ENCODE results near the gene MED1. TPM values are rescaled to one million over a fixed set of nuclear protein-coding genes. Genes with fewer than 3 reads are reported as not detected.

MED1 gene
- polyA plus RNA-seq, 3 donors, result 5.0 to 9.1 (median 7.6) TPM

- Histone ChIP-seq H3K27me3 (ENCODE audit: control insufficient read depth in 2 of 2, insufficient read depth in 2 of 2, low read length in 2 of 2) (no peaks in the 10 kb centered on the region), H3K4me2 (replicated peaks; ENCODE audit: extremely low read depth, low read length, poor library complexity, severe bottlenecking) (peak overlapping the region; percentile 97), H3K9ac (ENCODE audit: insufficient read depth, low read length, poor library complexity, severe bottlenecking) (peak overlapping the region; percentile 87), H2AFZ (ENCODE audit: insufficient read depth, low read depth, low read length, poor library complexity, severe bottlenecking) (peak overlapping the region; percentile 89), H4K20me1 (ENCODE audit: insufficient read depth, low read length) (peaks cover 24% of the 10 kb centered on the region), H3K79me2 (ENCODE audit: insufficient read depth, low read length) (peaks cover 42% of the 10 kb centered on the region), H3K4me1 (ENCODE audit: control insufficient read depth in 1 of 2, insufficient read depth in 2 of 2, low read length in 2 of 2) (peaks cover 15 to 16% of the 10 kb centered on the region in 2 donors), H3K4me3 (replicated peaks in 1 of 3; ENCODE audit: low read depth in 2 of 3, low read length in 3 of 3) (peak overlapping the region; percentile 90 to 95 (median 95)), H3K9me3 (replicated peaks in 1 of 2; ENCODE audit: control insufficient read depth in 1 of 2, insufficient read depth in 1 of 2, low read length in 2 of 2) (no peaks in the 10 kb centered on the region), H3K36me3 (replicated peaks in 1 of 2; ENCODE audit: control insufficient read depth in 1 of 2, insufficient read depth in 2 of 2, low read length in 2 of 2) (peaks cover 13 to 26% of the 10 kb centered on the region in 2 donors), H3K27ac (ENCODE audit: low read depth in 1 of 2, low read length in 2 of 2) (peak overlapping the region; percentile 65 to 77)
- no peaks in the 10 kb centered on the region for H3K9me3 Mint-ChIP-seq
- peaks cover 30% of the 10 kb centered on the region for H3K4me1 Mint-ChIP-seq
- peaks cover 9 to 22% of the 10 kb centered on the region in 2 donors for H3K36me3 Mint-ChIP-seq
- H3K4me3 Mint-ChIP-seq, result peak overlapping the region; percentile 99
- DNase-seq, result peak; percentile 77 to 89 (median 87)
- peaks cover 0 to 3% (median 0%) of the 10 kb centered on the region in 3 donors for H3K27me3 Mint-ChIP-seq (ENCODE audit: low read depth in 3 of 3)
- WGBS (ENCODE audit: insufficient coverage), result 1% methylated on average over 35 of the region's 53 CpGs
- H3K27ac Mint-ChIP-seq, result peak overlapping the region; percentile 90 to 96 (median 95)
- no peak for TF ChIP-seq CTCF (IDR thresholded peaks at IDR 0.05)
- intact Hi-C loops (cut with micrococcal nuclease), result loop anchor here in 1 of 2 donors (1.0 to 5.0 kb wide), 2 partner anchors 37 to 130 kb away; no protein-coding TSS in a partner anchor
Observed at GRCh38 chr17:39402244-39402889, 48.7 kb downstream of the MED1 start.

GRCh38 chr17:39401412-39402243, 49.4 kb downstream of the MED1 start, which contains the start of gene FBXL20:
Gene FBXL20, minus strand, starts transcription at chr17:39401626. Its CDS starts 224 bp downstream, at chr17:39401402.
- peaks cover 31% of the 10 kb centered on the region for H4K20me1 ChIP-seq (ENCODE audit: insufficient read depth, low read length)
- H3K9me3 ChIP-seq (replicated peaks in 1 of 2; ENCODE audit: control insufficient read depth in 1 of 2, insufficient read depth in 1 of 2, low read length in 2 of 2), result no peaks in the 10 kb centered on the region
- H3K79me2 ChIP-seq (ENCODE audit: insufficient read depth, low read length), result peaks cover 49% of the 10 kb centered on the region
- peak within 1 kb of the TSS; percentile 89 for H2AFZ ChIP-seq (ENCODE audit: insufficient read depth, low read depth, low read length, poor library complexity, severe bottlenecking)
- intact Hi-C loops (cut with micrococcal nuclease), result loop anchor here in 1 of 2 donors (1.0 to 5.0 kb wide), 3 partner anchors 36 to 129 kb away; partner anchors contain the start of gene MED1
- peak within 1 kb of the TSS; percentile 90 to 95 (median 95) for H3K4me3 ChIP-seq (replicated peaks in 1 of 3; ENCODE audit: low read depth in 2 of 3, low read length in 3 of 3)
- Mint-ChIP-seq H3K36me3 (peaks cover 8 to 23% of the 10 kb centered on the region in 2 donors), H3K27me3 (ENCODE audit: low read depth in 3 of 3) (peaks cover 0 to 3% (median 0%) of the 10 kb centered on the region in 3 donors), H3K4me3 (peak within 1 kb of the TSS; percentile 99), H3K9me3 (no peaks in the 10 kb centered on the region), H3K4me1 (peaks cover 30% of the 10 kb centered on the region), H3K27ac (peak within 1 kb of the TSS; percentile 90 to 96 (median 95))
- peak within 1 kb of the TSS; percentile 87 for H3K9ac ChIP-seq (ENCODE audit: insufficient read depth, low read length, poor library complexity, severe bottlenecking)
- peaks cover 10 to 18% of the 10 kb centered on the region in 2 donors for H3K36me3 ChIP-seq (replicated peaks in 1 of 2; ENCODE audit: control insufficient read depth in 1 of 2, insufficient read depth in 2 of 2, low read length in 2 of 2)
- under 1% methylated on average over 62 of the region's 86 CpGs for WGBS (ENCODE audit: insufficient coverage)
- peak within 1 kb of the TSS; percentile 97 for H3K4me2 ChIP-seq (replicated peaks; ENCODE audit: extremely low read depth, low read length, poor library complexity, severe bottlenecking)
- peaks cover 15 to 16% of the 10 kb centered on the region in 2 donors for H3K4me1 ChIP-seq (ENCODE audit: control insufficient read depth in 1 of 2, insufficient read depth in 2 of 2, low read length in 2 of 2)
- DNase-seq, result peak; percentile 77 to 83 (median 81)
- H3K27me3 ChIP-seq (ENCODE audit: control insufficient read depth in 2 of 2, insufficient read depth in 2 of 2, low read length in 2 of 2), result no peaks in the 10 kb centered on the region
- no peak for TF ChIP-seq CTCF (IDR thresholded peaks at IDR 0.05)
- peak within 1 kb of the TSS; percentile 65 to 77 for H3K27ac ChIP-seq (ENCODE audit: low read depth in 1 of 2, low read length in 2 of 2)

Measured in CD14-positive monocyte (primary cell).